Gastrocnemius medialis (tissue), 4 donors: ENCODE results near the gene GGTA1. TPM values are rescaled to one million over a fixed set of nuclear protein-coding genes. Genes with fewer than 3 reads are reported as not detected.
A peak's percentile ranks its signal among the peaks of the same experiment; 100 is the strongest.

Experiments
- ATAC-seq, 2 donors: fragments of 150-250 bp; one replicate each; pipeline ENCODE4 v1.9.1; 2016
- DNase-seq, 2 donors: peaks; one replicate each; pipeline ENCODE4 v3.0.0-alpha.2; 2019
- H3K27ac ChIP-seq, 4 donors: fragments of 200-600 bp; sonication (generic); 1 replicate in 1 of 4; 2 replicates in 3 of 4; pipeline ENCODE4 v1.5.1; 2016 to 2018; ENCODE audit warnings: mild to moderate bottlenecking in 2 of 4, moderate library complexity in 1 of 4
- H3K27me3 ChIP-seq, 3 donors: fragments of 200-600 bp; sonication (generic) in 2 of 3; 1 replicate in 1 of 3; 2 replicates in 2 of 3; pipeline versions ENCODE4 v1.5.1 to v1.6.0; 2016 to 2019; ENCODE audit warnings: mild to moderate bottlenecking in 1 of 3, moderate library complexity in 1 of 3
- H3K36me3 ChIP-seq, 2 donors: fragments of 200-600 bp; sonication (generic) in 1 of 2; one replicate each; pipeline ENCODE4 v1.5.1; 2017 to 2018
- H3K4me1 ChIP-seq, 2 donors: fragments of 200-600 bp; sonication (generic) in 1 of 2; one replicate each; pipeline ENCODE4 v1.5.1; 2016 to 2017; ENCODE audit warnings: mild to moderate bottlenecking in 2 of 2
- H3K4me3 ChIP-seq, 4 donors: fragments of 200-600 bp; sonication (generic) in 3 of 4; 1 replicate in 1 of 4; 2 replicates in 3 of 4; pipeline ENCODE4 v1.5.1; 2016 to 2019; ENCODE audit warnings: mild to moderate bottlenecking in 2 of 4
- H3K9me3 ChIP-seq, 3 donors: fragments of 200-600 bp; sonication (generic) in 2 of 3; 1 replicate in 1 of 3; 2 replicates in 2 of 3; pipeline ENCODE4 v1.5.1; 2016 to 2019
- POLR2A ChIP-seq, 2 donors: fragments of 450-650 bp; IDR thresholded peaks; one replicate each; pipeline ENCODE4 v1.6.1; 2017; ENCODE audit warnings: antibody characterized with exemption in 2 of 2, mild to moderate bottlenecking in 2 of 2, moderate library complexity in 2 of 2
- in situ Hi-C, 4 donors: fragments of 200-750 bp; cut with MboI; loops; one replicate each; pipeline versions ENCODE4 v1.15.0 to v1.8.0; 2017; ENCODE audit warnings: low sequenced_read_pairs in 4 of 4
- intact Hi-C: fragments of 100-400 bp; cut with DNase I; formaldehyde crosslinking; loops from one replicate; pipeline ENCODE4 v1.15.1; 2023; ENCODE audit warnings: low total_unique reads
- total RNA-seq, 4 donors: library from RNA; depleted of rRNA; stranded (reverse); fragments of >200 nt; gene quantifications; one replicate each; pipeline versions ENCODE4 v1.1.0 to v1.2.3, GENCODE V29; 2016
- TF ChIP-seq, protein P1 (sequence below), 5 experiments: fragments of 450-650 bp in 3 of 5; fragments of 200-600 bp in 2 of 5; sonication (generic) in 2 of 5; IDR thresholded peaks in 4 of 5; conservative IDR thresholded peaks in 1 of 5; 1 replicate in 4 of 5; 2 replicates in 1 of 5; pipeline ENCODE4 v1.5.1; 2016 to 2019; ENCODE audit warnings: antibody characterized with exemption in 5 of 5, mild to moderate bottlenecking in 3 of 5, moderate library complexity in 3 of 5

GGTA1 gene
- 10 to 100 TPM in 1 of 4 donors, 1 to 10 TPM in 3; 1.4 to 11.7 (median 3.5) TPM for total RNA-seq

DNA sequence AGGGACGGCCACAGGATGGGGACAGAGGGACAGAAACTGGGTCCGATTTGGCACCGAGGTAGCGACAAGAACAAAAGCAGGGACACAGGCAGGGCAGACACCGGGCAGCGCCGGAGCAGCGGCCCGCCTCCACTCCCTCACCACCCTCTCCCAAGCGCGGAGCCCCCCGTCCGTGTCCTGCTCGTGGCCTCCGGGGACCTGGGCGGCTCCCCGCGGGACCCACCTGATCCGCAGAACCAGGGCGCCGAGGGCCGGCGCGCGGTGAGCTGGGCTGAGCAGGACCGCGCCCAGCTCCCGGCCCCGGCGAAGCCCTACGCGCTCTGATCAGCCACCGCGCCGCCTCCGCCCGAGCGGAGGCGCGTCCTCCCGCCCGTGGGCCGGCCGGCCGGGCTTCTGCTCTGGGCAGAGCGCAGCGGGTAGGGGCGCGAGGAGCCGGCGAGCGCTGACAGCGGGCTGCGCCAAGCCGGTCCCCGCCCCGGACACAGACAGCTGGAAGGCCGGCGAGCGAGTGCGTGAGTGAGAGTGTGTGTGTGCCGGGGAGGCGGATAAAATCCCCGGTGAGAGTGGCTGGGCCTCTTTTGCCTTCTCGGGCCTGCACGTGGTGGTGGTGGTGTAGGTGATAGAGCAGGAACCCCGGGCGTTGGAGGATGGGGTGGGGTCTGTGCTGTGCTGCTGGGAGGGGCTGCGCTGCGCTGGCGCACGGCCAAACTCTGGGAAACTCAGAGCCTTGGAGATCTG is at the start of gene GGTA1:
Gene GGTA1 (minus strand): TSS at position 418 of the 738 bp plus-strand sequence. CDS start 31,922 bp downstream, outside the sequence.
- intact Hi-C loops = loop anchor here (2.0 kb wide), 1 partner anchor 37 kb away; no protein-coding TSS in a partner anchor
- H3K4me1 ChIP-seq = peaks cover 9 to 20% of the 10 kb centered on the region in 2 donors

DNA sequence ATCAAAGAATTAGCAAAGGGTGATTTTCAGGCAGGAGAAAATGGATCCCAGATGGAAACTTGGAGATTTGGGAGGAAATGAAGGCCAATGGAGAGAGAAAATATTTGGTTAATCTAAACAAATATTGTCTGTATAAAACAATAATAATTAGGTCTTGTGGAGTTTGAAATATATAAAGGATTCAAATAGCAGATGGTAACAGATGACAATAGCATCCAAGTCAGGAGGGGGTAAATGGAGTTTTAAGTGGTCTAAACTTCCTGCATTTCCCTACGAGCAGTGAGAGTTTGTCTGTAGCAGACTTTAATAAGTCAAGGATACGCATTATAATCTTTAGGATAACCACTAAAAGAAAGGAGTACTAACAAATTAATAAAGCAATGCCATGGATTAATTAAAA is 49.0 kb upstream of the GGTA1 start:
- intact Hi-C loops = loop anchor here (5.0 to 10.0 kb wide), 3 partner anchors 84 to 796 kb away; no protein-coding TSS in a partner anchor
- no peaks in the 10 kb centered on the region for H3K36me3 ChIP-seq

More for the DNA sequence above, at the start of gene GGTA1:
- no peaks in the 10 kb centered on the region for H3K9me3 ChIP-seq
- peak; percentile 11 to 25 for DNase-seq
- H3K27me3 ChIP-seq = peaks cover 11 to 26% (median 24%) of the 10 kb centered on the region in 3 donors
- H3K27ac ChIP-seq = peak within 1 kb of the TSS; percentile 31 to 77 (median 48)
- ATAC-seq = peak; percentile 59 to 62
- H3K4me3 ChIP-seq = peak within 1 kb of the TSS; percentile 53 to 69 (median 58)
- TF ChIP-seq POLR2A (IDR thresholded peaks at IDR 0.05) = peak in 1 of 2 donors; percentile 4
- TF ChIP-seq, protein P1, sequence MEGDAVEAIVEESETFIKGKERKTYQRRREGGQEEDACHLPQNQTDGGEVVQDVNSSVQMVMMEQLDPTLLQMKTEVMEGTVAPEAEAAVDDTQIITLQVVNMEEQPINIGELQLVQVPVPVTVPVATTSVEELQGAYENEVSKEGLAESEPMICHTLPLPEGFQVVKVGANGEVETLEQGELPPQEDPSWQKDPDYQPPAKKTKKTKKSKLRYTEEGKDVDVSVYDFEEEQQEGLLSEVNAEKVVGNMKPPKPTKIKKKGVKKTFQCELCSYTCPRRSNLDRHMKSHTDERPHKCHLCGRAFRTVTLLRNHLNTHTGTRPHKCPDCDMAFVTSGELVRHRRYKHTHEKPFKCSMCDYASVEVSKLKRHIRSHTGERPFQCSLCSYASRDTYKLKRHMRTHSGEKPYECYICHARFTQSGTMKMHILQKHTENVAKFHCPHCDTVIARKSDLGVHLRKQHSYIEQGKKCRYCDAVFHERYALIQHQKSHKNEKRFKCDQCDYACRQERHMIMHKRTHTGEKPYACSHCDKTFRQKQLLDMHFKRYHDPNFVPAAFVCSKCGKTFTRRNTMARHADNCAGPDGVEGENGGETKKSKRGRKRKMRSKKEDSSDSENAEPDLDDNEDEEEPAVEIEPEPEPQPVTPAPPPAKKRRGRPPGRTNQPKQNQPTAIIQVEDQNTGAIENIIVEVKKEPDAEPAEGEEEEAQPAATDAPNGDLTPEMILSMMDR (IDR thresholded peaks at IDR 0.05 in 4 of 5, conservative IDR thresholded peaks at IDR 0.05 in 1 of 5) = no peak
- H3K36me3 ChIP-seq = no peaks in the 10 kb centered on the region
- in situ Hi-C loops = no loop called here

DNA sequence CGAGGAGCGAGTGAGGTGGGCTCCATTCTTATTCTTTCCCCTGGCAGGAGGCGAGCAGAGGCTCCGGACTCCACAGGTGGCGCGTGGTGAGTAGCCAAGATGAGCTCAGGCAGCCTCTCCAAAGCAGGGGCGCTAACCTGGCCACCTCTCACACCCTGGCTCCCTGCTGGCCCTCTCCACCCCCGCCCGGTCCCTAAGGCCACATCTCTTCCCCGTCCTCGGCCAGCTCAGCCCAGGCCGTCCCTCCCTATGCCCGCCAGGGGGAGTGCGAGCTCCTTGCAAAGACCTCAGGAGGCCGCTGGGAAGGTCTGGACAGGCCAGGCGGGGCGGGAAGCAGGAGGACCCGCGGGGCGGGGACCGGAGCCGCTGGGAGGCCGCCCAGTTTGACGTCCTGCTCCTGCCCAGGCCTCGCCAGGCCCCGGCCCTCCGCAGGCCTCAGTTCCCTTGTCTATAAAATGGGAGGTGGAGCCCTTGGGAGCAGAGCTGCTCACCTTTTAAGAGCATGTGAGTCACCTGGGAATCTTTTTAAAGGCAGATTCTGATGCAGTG is 46.3 kb upstream of the GGTA1 start:
- peak overlapping the region; percentile 10 to 40 (median 35) for H3K4me3 ChIP-seq
- in situ Hi-C loops = loop anchor here (5.0 to 25.0 kb wide), 7 partner anchors 141 to 816 kb away; partner anchors contain the start of gene PTGS1 (in 1 of the 4)
- DNase-seq (peak; percentile 86 to 92), ATAC-seq (peak; percentile 81 to 82)
- H3K27me3 ChIP-seq = no peaks in the 10 kb centered on the region
- TF ChIP-seq, protein P1 (IDR thresholded peaks at IDR 0.05 in 4 of 5, conservative IDR thresholded peaks at IDR 0.05 in 1 of 5) = peak; percentile 80 to 98 (median 96)
- TF ChIP-seq POLR2A (IDR thresholded peaks at IDR 0.05) = no peak
- no peaks in the 10 kb centered on the region for H3K36me3 ChIP-seq
- intact Hi-C loops = loop anchor here (2.0 to 10.0 kb wide), 6 partner anchors 53 to 799 kb away; no protein-coding TSS in a partner anchor
- peaks cover 0 to 9% of the 10 kb centered on the region in 2 donors for H3K4me1 ChIP-seq
- H3K9me3 ChIP-seq = no peaks in the 10 kb centered on the region
- peak overlapping the region in 1 of 4 donors; percentile 34 for H3K27ac ChIP-seq

More for the DNA sequence above, 49.0 kb upstream of the GGTA1 start:
- peaks cover 5 to 10% of the 10 kb centered on the region in 2 donors for H3K4me1 ChIP-seq
- TF ChIP-seq, protein P1 (IDR thresholded peaks at IDR 0.05 in 4 of 5, conservative IDR thresholded peaks at IDR 0.05 in 1 of 5) = no peak
- H3K9me3 ChIP-seq = no peaks in the 10 kb centered on the region
- DNase-seq (no peak), ATAC-seq (no peak)
- H3K27ac ChIP-seq = no peak overlapping the region
- in situ Hi-C loops = loop anchor here (5.0 to 25.0 kb wide), 7 partner anchors 139 to 814 kb away; partner anchors contain the start of gene PTGS1 (in 1 of the 4)
- no peak overlapping the region for H3K4me3 ChIP-seq
- H3K27me3 ChIP-seq = no peaks in the 10 kb centered on the region

DNA sequence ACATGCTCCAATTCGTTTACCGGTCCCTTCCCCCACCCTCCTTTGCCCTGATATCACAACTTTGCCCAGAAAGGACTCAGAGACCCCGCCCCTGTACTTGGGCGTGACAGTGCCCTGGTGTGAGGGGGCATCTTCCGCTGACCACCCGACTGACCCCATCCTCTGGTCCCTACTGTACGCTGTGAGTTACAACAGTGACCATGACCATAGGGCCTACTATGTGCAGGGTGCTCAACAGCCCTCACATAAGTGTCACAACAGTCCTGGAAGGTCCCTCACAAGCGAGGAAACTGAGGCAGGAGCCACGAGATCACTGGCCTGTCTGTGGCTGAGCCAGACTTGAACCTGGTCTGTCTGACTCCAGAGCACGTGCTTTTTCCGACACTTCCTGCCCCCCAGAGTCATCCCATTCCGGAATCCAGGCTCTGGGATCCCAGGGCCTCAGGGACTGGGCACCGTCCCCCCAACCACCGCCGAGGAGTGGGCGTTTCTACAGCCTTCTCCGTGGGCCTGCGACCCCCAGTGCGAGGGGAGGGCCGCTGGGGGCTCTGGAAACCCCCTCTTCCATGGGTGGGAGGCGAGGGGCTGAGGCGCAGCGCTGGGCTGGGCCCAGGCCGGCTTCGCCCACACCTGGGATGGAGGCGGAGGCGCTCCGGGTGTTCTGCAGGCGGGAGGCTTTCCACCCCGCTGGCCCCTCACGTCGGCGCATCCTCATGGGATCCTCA is 45.7 kb upstream of the GGTA1 start:
- no peak for DNase-seq
- TF ChIP-seq, protein P1 (IDR thresholded peaks at IDR 0.05 in 4 of 5, conservative IDR thresholded peaks at IDR 0.05 in 1 of 5) = no peak
- TF ChIP-seq POLR2A (IDR thresholded peaks at IDR 0.05) = no peak
- Histone ChIP-seq H3K9me3 (no peaks in the 10 kb centered on the region), H3K4me3 (no peak overlapping the region), H3K27me3 (no peaks in the 10 kb centered on the region), H3K36me3 (no peaks in the 10 kb centered on the region), H3K4me1 (peaks cover 0 to 3% of the 10 kb centered on the region in 2 donors), H3K27ac (no peak overlapping the region)
- in situ Hi-C loops (loop anchor here (5.0 to 25.0 kb wide), 7 partner anchors 142 to 817 kb away; partner anchors contain the start of gene PTGS1 (in 1 of the 4)), intact Hi-C loops (loop anchor here (2.0 to 10.0 kb wide), 4 partner anchors 81 to 799 kb away; no protein-coding TSS in a partner anchor)
- ATAC-seq = no peak
